Vagina (tissue), 2 donors: ENCODE results near the gene GOLT1B. TPM values are rescaled to one million over a fixed set of nuclear protein-coding genes. Genes with fewer than 3 reads are reported as not detected.

ENCODE experiments used
- DNase-seq, 2 donors: peaks; one replicate each; pipeline ENCODE4 v3.0.0-alpha.2; 2017; ENCODE audit errors: extremely low spot score in 2 of 2
- H3K27ac ChIP-seq: fragments of 200-600 bp; sonication (generic); one replicate; pipeline ENCODE4 v1.5.1; 2019
- H3K27me3 ChIP-seq: fragments of 200-600 bp; sonication (generic); one replicate; pipeline ENCODE4 v1.5.1; 2019
- H3K36me3 ChIP-seq, 2 donors: fragments of 200-600 bp; sonication (generic); one replicate each; pipeline ENCODE4 v1.5.1; 2017 to 2019
- H3K4me1 ChIP-seq: fragments of 200-600 bp; sonication (generic); one replicate; pipeline ENCODE4 v1.5.1; 2019
- H3K4me3 ChIP-seq, 2 donors: fragments of 200-600 bp; sonication (generic); 1 replicate in 1 of 2; 2 replicates in 1 of 2; pipeline ENCODE4 v1.5.1; 2016 to 2019
- H3K9me3 ChIP-seq: fragments of 200-600 bp; sonication (generic); one replicate; pipeline ENCODE4 v1.5.1; 2019
- CTCF ChIP-seq, 3 experiments: fragments of 450-650 bp in 2 of 3; fragments of 200-600 bp in 1 of 3; sonication (generic) in 1 of 3; IDR thresholded peaks; one replicate each; pipeline ENCODE4 v1.5.1; 2017 to 2019; ENCODE audit warnings: antibody characterized with exemption in 3 of 3, mild to moderate bottlenecking in 2 of 3, moderate library complexity in 2 of 3
- POLR2A ChIP-seq, 2 donors: fragments of 450-650 bp; IDR thresholded peaks; one replicate each; pipeline ENCODE4 v1.6.1; 2017; ENCODE audit warnings: antibody characterized with exemption in 2 of 2, mild to moderate bottlenecking in 2 of 2, moderate library complexity in 2 of 2
- POLR2AphosphoS5 ChIP-seq, 2 donors: sonication (generic); formaldehyde crosslinking; IDR thresholded peaks; one replicate each; pipeline ENCODE4 v1.9.0; 2017; ENCODE audit warnings: antibody characterized with exemption in 2 of 2, mild to moderate bottlenecking in 2 of 2, low read depth in 1 of 2; ENCODE audit not compliant: insufficient read depth in 1 of 2
- intact Hi-C: fragments of 100-400 bp; cut with DNase I; formaldehyde crosslinking; loops from one replicate; pipeline ENCODE4 v1.15.1; 2023
- total RNA-seq: library from RNA; depleted of rRNA; stranded (reverse); fragments of >200 nt; gene quantifications from one replicate; pipeline ENCODE4 v1.2.3, GENCODE V29; 2016

Gene GOLT1B
- total RNA-seq, 1 donor from 2014 or later = 12.5 TPM

- Histone ChIP-seq H3K36me3 (no peaks in the 10 kb centered on the region), H3K9me3 (no peaks in the 10 kb centered on the region), H3K27me3 (no peaks in the 10 kb centered on the region), H3K4me1 (no peaks in the 10 kb centered on the region), H3K4me3 (no peak overlapping the region), H3K27ac (no peak overlapping the region)
- DNase-seq = no peak
- intact Hi-C loops = no loop called here
- TF ChIP-seq POLR2A (IDR thresholded peaks at IDR 0.05) = no peak
These were observed 58.4 kb downstream of the GOLT1B start for GRCh38 chr12:21559855-21560569.

GRCh38 chr12:21561158-21561557 is 59.6 kb downstream of the GOLT1B start:
- H3K27ac ChIP-seq = no peak overlapping the region
- H3K4me3 ChIP-seq = no peak overlapping the region
- intact Hi-C loops = no loop called here
- TF ChIP-seq CTCF (IDR thresholded peaks at IDR 0.05) (no peak), POLR2A (IDR thresholded peaks at IDR 0.05) (no peak), POLR2AphosphoS5 (IDR thresholded peaks at IDR 0.05; ENCODE audit: insufficient read depth in 1 of 2, low read depth in 1 of 2) (no peak)
- H3K27me3 ChIP-seq = no peaks in the 10 kb centered on the region
- no peaks in the 10 kb centered on the region for H3K9me3 ChIP-seq
- no peak for DNase-seq
- no peaks in the 10 kb centered on the region for H3K36me3 ChIP-seq
- no peaks in the 10 kb centered on the region for H3K4me1 ChIP-seq

GRCh38 chr12:21562859-21563258 is 61.3 kb downstream of the GOLT1B start:
- DNase-seq = no peak
- intact Hi-C loops = no loop called here

GRCh38 chr12:21566223-21566906 is 64.8 kb downstream of the GOLT1B start:
- TF ChIP-seq CTCF (IDR thresholded peaks at IDR 0.05) (no peak), POLR2A (IDR thresholded peaks at IDR 0.05) (no peak), POLR2AphosphoS5 (IDR thresholded peaks at IDR 0.05; ENCODE audit: insufficient read depth in 1 of 2, low read depth in 1 of 2) (no peak)
- intact Hi-C loops = no loop called here

More at GRCh38 chr12:21562859-21563258, 61.3 kb downstream of the GOLT1B start:
- no peak overlapping the region for H3K4me3 ChIP-seq
- H3K4me1 ChIP-seq = no peaks in the 10 kb centered on the region
- no peak overlapping the region for H3K27ac ChIP-seq
- H3K27me3 ChIP-seq = no peaks in the 10 kb centered on the region
- TF ChIP-seq POLR2A (IDR thresholded peaks at IDR 0.05) (no peak), CTCF (IDR thresholded peaks at IDR 0.05) (no peak), POLR2AphosphoS5 (IDR thresholded peaks at IDR 0.05; ENCODE audit: insufficient read depth in 1 of 2, low read depth in 1 of 2) (no peak)
- H3K36me3 ChIP-seq = no peaks in the 10 kb centered on the region
- no peaks in the 10 kb centered on the region for H3K9me3 ChIP-seq

GRCh38 chr12:21566907-21567394 is 65.4 kb downstream of the GOLT1B start:
- DNase-seq = no peak
- intact Hi-C loops = no loop called here
- no peak overlapping the region for H3K4me3 ChIP-seq
- TF ChIP-seq CTCF (IDR thresholded peaks at IDR 0.05) (no peak), POLR2AphosphoS5 (IDR thresholded peaks at IDR 0.05; ENCODE audit: insufficient read depth in 1 of 2, low read depth in 1 of 2) (no peak), POLR2A (IDR thresholded peaks at IDR 0.05) (no peak)
- no peaks in the 10 kb centered on the region for H3K9me3 ChIP-seq
- no peaks in the 10 kb centered on the region for H3K27me3 ChIP-seq
- no peaks in the 10 kb centered on the region for H3K36me3 ChIP-seq
- H3K27ac ChIP-seq = no peak overlapping the region
- no peaks in the 10 kb centered on the region for H3K4me1 ChIP-seq

More at GRCh38 chr12:21566223-21566906, 64.8 kb downstream of the GOLT1B start:
- no peaks in the 10 kb centered on the region for H3K27me3 ChIP-seq
- DNase-seq = no peak
- H3K27ac ChIP-seq = no peak overlapping the region
- no peaks in the 10 kb centered on the region for H3K36me3 ChIP-seq
- no peak overlapping the region for H3K4me3 ChIP-seq
- no peaks in the 10 kb centered on the region for H3K9me3 ChIP-seq
- no peaks in the 10 kb centered on the region for H3K4me1 ChIP-seq

Other genes starting within 250 kb of the GOLT1B start
- gene SLCO1A2, start 166.9 kb upstream of the GOLT1B start, total RNA-seq = not detected
- gene IAPP, start 128.9 kb upstream of the GOLT1B start, total RNA-seq = not detected
- gene PYROXD1, start 64.1 kb upstream of the GOLT1B start, total RNA-seq = 13.5 TPM
- 15.7 TPM for gene RECQL, start 154 bp upstream of the GOLT1B start, total RNA-seq
- gene SPX, start 24.5 kb downstream of the GOLT1B start, total RNA-seq = not detected
- 0.98 TPM for gene GYS2, start 103.1 kb downstream of the GOLT1B start, total RNA-seq
- gene LDHB, start 156.1 kb downstream of the GOLT1B start, total RNA-seq = 183 TPM